T1000 (cell line): ENCODE measurements around the gene MED13.
A peak's percentile ranks its signal among the peaks of the same experiment; 100 is the strongest.
"Not testable (repeated sequence)": the region's sequence is repeated elsewhere in the genome, so short reads cannot be mapped to it uniquely, and the experiment has no call there.

Source experiments
- DNase-seq: peaks from one replicate; lab custom pipeline; 2025; ENCODE audit warnings: mixed read lengths; lab: John Stamatoyannopoulos, UW

Gene MED13

DNA sequence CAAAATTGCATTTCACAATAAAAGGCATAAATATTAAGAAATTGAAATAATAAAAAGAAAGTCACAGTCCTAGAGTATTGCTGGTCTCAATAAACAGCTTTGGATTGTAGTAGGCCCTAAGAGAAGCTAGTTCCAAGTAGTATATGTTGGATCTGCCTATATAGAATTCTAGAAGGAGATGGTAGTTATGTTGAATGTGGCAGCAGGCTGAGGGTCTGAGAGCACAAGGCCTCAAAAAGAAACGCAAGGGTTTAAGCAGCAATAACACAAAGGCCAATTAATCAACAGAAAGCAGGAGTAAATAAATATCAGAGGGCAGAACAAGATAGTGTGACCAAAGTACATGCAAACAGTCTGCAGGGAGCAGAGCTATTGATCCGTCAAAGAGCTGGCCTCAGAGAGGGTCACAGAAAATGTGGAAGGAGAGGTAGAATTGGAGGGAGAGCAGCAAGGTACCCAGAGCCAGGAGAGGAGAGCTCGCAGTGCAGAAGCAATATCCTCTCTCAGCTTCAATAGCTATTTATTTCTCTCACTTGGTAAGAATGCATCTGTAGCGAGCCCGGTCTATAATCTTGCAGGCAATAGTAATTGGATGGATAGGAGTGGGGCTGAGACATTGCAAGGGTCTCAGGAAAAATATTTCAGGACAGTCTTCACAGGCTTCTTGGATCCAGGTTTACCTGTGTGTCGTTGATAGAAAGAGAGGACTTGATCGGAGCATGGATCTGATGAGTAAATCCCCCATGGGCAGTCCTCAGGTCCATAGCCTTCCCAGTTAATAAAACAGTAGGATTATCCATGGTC lies 25.1 kb upstream of the MED13 start:
- DNase-seq = no peak

DNA sequence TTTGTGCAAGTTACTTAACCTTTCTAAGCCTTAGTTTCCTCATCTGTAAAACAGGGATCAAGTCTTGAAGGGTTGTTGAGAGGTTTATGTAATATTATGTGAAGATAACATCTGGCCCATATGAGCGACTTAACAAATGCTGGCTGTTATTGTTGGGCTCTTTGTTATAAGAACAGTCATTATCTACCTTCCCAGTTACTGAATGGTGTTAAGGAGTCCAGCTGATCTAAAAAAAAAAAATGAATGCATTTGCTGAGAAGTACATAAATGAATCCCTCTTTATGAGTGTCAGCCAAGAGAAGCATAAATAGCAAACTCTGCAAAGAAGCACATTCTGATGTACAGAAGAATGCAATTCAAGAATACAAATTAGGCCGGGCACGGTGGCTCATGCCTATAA lies 24.3 kb upstream of the MED13 start:
- no peak for DNase-seq

DNA sequence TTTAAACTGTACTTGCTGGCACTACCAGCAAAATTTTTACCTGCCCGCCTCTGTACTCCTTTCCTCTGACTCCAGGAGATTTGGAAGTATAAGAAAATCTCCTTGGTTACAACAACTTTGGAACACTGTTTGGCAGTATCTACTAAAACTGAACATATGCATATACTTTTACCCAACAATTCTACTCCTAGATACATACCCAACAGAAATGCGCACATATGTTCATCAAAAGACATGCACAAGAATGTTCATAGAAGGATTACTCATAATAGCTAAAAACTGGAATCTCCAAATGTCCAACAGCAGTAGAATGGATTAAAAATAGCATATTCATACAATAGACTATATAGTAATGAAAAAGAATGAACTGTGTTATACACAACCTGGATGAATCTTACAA lies 21.7 kb upstream of the MED13 start:
- no peak for DNase-seq

DNA sequence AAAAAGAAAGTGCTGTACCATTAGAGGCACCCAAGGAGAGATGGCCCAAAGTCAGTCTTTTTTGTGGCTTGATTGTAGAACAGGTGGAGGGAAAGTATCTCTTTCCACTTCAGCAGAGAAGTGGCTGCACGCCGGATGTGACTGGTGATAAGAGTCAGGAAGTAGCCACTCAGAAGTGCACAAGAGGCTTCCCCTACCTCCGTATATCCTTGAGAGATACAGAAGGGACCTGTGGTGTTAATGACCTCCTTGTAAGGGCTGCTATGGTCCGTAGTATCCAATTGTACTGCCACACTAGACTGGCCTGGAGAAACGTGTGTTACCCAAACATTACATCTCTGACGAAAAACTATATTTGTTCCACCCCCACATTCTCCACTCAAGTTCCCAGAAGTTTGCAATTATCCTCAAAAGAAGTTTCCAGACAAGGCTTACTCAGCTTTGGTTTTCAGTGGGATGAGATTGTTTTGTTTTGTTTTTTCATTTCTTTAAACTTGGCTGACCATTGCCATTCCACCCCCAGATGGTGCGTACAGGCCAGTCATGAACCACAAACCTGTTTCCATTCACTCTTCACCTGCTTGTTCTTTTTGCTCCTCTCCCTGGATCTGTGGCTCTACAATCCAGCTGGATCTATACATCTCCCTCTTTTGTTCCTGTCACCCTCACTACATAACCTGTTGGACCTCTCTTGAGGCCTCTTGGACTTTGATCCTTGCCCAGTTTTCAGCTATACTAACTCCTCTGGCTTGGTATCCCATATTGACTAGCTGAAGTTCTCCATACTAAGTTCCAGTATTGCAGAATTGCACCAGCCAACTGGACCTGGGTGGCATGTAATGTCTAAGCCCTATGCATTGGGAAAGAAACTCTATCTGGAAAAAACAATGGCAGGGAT lies 20.7 kb upstream of the MED13 start:
- no peak for DNase-seq

DNA sequence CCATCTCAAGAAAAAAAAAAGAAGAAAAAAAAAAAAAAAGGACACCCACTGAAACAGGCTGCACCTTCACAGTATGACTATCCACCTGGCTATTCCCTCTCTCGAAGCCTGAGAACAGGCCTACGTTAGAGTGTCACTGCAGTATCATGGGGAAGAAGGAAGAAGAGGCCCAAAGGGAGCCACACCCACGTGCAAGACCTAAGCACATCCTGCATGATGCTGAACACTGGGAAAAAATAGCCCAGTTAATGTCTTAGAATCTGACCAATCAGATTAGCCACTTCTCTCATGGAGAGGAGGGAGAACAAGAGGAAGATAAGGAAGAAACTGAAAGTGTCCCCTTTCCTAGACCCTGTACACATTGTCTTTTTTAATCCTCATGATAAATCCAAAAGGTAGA lies 19.5 kb upstream of the MED13 start:
- DNase-seq = no peak

DNA sequence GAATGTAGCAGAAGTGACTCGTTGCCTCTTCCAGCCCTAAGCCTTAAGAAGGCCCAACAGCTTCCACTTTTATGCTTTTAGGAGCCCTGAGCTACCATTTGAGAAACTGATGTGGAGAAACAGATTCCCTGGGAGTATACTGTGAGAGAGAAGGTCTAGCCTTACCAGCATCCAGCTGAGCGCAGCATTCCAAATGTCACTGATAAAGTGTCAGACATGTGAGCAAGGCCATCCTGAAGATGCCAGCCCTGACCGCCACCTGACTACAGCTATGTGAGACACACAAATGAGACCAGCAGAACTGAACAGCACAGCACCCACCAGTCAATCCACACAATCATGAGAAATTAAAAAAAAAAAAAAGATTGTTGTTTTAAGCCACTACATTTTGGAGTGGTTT lies 18.6 kb upstream of the MED13 start:
- DNase-seq = no peak

DNA sequence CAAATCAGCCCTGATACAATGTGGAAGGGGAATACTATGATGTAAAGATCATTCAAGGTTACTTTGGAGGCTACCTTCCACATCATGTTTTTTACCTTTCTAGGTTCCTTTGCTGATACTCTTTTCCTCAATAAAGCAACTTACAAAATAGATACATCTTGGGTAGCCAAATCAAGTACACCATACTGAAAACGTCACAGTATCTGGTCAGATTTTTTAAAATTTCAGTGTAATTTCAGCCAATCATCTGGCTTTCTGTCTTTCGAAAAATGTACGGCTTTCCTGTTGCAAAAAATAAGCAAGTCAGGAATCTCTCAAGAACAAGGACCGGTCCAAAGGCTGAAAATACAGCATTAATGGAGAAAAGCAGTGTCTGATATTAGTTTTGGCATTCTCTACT lies 15.6 kb upstream of the MED13 start:
- DNase-seq = no peak

DNA sequence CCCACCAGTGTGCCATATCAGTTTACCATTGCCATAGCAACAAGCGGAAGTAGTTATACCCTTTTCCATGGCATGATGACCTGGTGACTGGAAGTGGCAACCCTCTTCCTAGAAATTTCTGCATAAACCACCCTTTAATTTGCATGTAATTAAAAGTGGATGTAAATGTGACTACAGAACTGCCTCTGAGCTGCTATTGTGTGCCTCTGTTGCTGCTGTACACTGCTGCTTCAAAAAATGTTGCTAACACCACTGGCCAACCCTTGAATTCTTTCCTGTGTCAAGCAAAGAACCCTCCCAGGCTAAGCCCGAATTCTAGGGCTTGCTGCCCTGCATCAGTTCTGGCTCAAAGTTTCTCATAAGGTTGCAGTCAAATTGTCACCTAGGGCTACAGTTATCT lies 12.9 kb upstream of the MED13 start:
- no peak for DNase-seq

DNA sequence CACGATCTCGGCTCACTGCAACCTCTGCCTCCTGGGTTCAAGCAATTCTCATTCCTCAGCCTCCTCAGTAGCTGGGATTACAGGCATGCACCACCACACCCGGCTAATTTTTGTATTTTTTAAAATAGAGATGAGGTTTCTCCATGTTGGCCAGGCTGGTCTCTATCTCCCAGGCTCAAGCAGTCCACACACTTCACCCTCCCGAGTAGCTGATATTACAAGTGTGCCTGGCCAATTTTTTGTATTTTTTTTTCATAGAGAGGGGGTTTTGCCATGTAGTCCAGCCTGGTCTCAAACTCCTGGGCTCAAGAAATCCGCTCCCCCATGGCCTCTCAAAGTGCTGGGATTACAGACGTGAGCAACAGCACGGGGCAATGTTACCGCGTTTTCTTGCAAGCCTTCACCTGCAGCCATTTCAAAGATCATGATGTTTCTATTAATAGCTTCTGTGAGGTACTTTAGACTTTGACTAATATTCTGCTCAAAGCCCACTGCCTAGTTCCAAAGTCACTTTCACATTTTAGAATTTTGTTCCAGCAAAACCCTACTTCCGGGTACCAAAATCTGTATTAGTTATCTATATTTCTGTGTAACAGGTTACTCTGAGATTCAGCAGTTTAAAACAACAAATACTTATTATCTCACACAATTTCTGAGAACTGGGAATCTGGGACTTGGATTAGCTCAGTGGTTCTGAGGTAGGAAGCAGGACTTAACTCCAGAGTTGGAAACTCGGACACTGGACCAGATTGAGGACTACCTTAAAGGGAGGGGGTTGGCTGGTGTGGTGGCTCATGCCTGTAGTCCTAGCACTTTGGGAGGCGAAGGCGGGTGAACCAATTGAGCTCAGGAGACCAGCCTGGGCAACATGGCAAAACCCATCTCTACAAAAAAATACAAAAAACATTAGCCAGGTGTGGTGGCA lies 12.0 kb upstream of the MED13 start:
- no peak for DNase-seq

DNA sequence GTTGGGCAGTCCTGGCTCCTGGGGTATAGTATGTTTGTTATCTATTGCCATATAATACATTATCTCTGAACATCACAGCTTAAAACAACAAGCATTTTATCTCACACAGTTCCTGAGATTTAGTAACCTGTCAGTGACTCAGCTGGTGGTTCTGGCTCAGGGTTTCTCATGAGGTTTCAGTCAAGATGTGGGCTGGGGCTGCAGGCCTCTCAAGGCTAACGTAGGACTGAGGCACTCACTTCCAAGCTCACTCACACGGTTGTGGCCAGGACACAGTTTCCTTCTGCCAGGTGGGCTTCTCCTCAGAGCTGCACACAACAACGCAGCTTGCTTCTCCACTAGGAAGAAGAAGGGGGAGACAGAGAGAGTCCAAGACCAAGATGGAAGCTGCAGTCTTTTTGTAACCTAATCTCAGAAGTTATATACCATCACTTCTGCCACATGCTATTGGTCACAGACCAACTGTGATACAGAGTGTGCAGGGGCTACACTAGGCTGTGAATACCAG lies 10.3 kb upstream of the MED13 start:
- DNase-seq = no peak

DNA sequence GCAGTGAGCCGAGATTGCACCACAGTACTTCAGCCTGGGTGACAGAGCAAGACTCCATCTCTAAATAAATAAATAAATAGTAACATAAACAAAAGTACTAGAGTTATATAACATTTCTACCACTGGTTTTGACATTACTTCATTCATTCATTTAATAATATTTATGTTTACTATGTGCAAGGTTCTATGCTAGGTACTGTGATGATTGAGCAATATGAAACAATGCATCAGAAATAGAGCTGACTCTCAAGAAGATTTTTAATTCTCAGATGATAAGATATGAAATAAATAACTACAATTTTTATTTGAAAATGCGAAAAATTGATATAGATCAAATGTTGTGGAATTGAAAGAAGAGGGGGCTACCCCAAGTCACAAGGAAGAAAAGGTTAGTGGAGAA lies 8.9 kb upstream of the MED13 start:
- DNase-seq = no peak

DNA sequence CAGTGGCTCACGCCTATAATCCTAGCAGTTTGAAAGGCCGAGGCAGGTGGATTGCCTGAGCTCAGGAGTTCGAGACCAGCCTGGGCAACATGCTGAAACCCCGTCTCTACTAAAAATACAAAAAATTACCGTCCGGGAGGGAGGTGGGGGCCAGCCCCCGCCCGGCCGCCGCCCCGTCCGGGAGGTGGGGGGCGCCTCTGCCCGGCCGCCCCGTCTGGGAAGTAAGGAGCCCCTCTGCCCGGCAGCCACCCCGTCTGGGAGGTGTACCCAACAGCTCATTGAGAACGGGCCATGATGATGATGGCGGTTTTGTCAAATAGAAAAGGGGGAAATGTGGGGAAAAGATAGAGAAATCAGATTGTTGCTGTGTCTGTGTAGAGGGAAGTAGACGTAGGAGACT lies 7.8 kb upstream of the MED13 start:
- DNase-seq = not testable (repeated sequence)

DNA sequence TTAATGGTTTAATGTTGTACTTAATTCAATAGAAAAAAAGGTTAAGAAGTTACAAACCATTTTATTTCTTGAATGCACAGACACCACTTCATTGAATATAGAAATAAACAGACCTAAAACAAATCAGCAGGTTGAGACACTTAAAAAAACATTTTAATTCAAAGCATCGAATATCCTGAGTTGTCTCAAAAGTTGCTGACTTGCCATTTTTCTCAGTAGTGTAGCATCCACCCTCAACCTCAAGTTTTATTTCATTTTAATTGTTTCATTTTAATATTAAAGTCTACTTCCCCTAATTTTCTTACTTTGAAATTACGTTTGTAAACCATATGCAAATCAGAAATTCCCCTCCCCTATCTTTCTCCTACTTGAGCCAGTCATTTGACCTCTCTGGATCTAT lies 5.8 kb upstream of the MED13 start:
- DNase-seq = no peak

DNA sequence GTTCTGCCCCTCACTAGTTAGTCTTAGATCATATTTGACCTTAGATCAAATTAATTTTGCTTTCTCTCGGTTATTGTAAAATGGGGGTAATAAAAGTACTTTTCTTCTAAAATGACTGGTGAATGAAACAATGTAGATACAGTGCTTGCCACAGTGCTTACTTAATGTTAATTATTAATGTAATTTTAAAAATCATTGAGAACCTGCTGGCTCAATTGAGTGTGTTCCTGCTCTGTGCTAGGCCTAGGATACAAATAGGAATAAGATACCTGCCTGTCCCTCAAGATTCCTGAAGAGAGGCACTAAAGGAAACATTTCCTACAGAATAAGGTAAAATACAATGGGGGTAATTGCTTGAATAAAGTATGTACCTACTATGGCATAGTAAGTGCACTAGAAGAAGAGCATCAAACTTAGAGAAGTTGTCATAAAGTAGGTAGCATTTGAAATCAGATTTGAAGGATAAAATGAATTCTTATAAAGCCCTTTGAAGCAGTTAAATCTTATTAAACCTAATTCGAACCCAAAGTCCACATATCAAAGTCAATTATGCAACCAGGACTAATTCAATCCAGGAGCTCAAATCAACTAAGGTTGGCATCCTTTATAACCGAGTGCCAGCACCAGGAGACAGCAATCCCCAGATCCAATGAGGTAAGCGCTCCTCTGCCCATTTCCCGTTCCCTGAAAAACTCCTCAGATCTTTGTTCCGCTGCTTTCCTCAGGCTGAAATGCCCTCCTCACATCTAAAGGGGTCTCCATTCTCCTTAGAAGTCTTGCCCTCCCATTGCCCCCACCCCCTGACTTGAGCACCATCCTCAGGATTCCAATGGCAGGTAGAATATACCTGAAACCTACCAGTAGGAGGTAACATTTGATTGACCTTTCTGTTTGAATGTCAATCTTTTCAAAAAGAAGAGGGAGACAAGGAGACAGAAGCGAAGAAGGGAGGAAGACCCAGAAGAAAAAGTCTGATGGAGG lies 2.4 kb upstream of the MED13 start:
- no peak for DNase-seq

DNA sequence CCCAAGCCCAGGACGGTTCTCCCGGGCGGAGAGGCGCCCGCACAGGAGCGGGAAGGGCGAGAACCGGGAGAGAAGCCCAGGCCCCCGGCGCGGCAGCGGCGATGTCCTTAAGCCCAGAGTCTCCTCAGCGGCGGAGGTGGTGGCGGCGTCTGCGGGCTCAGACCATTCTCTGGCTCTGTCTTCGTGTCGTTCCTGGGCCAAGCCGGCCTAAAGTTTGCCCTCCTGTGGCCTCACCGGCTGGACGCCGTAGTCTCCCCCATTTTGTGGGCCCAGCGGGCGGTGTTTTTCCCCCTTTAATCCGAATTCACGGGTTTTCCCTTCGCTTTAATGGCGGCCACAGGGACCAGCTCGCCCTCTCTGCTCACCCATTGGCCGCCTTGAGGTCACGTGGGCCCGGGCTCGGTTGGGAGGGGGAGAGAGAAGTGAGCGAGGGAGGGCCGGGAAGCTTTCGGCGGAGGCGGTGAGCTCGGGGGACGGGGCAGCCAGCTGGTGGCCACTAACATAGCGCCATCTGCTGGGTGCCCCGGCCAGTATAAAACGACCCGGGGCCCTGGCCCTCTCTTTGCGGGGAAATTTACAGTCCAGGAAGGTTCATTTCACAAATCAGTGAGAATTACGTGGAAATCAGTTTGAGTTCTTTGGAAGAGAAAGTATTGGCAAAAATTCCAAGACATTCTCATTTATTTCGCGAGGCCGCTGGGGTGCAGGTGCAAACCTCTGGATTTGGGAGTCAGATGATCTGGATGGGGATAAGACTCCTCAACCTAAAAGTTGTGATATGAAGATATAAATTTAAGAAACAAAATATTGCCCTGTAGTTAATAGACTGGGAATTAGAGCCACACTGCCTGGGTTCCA lies 762 bp upstream of the MED13 start:
- peak; percentile 100 for DNase-seq

DNA sequence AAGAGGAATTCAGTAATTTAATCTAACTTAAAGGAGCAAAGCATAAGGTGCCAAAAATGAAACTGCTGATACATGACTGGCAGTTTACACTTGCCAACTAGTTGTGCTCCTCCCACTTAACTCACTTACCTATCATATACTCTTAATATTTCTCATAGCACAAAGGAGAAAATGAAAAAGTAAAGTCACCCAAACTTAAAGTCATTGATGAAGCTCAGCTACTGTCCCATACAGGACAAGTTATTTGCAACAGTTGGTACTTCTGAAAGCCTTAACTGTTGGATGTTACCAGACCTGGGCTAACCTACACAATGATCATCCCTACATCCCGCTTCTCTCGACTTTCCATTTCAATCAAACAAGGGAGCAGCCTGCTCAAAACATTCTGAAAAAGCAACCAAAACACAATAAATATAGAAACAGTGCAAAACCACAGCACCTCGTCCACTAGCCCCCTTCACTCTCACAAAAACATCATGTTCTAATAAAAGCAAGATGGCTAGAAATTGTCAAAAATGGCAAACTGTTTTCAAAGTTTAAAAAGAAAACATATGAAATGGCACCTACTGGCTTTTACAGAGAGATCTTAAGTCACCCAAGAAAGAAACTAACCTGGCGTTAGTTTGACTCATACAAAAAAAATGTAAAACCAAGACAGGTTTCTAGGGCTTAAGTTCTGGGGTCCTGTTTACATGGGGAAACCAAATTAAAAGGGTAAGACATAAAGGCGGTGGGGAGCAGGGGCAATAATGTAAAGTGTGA lies 868 bp downstream of the MED13 start:
- DNase-seq = no peak

DNA sequence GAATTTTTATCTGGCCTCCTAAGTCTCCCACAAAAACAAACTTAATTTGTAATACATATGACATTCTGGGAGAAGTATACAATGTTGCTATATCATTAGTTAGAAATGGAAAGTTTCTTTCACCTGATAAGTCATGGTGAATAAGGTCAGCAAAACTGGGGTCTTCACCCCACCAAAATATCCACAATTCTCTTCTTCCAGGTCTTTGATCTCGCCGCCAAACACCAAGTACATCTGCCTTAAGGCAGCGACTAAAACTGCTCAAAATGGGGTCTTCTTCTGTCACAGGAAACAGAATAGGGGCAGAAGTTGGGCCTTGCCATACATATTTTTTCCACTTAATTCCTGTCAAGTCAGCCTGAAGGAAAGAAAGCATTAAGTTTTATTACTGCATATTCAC lies 2.1 kb downstream of the MED13 start:
- no peak for DNase-seq

DNA sequence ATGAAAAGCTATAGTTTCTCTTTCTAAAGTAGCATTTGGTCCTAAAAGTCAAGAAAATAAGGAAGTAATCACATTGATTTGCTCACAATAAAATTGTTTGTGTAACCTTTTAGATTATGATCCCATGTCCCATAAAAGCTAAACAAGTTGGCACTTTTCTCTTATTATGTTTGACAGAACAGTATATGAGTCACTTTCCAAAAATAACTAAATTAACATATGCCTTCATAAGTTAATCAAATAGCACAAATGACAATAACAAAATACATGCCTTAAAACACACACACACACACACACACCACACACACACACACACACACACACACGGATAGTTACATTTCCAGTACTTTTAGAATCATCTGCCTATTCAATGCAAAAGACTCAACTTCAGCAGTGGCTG lies 2.8 kb downstream of the MED13 start:
- no peak for DNase-seq

DNA sequence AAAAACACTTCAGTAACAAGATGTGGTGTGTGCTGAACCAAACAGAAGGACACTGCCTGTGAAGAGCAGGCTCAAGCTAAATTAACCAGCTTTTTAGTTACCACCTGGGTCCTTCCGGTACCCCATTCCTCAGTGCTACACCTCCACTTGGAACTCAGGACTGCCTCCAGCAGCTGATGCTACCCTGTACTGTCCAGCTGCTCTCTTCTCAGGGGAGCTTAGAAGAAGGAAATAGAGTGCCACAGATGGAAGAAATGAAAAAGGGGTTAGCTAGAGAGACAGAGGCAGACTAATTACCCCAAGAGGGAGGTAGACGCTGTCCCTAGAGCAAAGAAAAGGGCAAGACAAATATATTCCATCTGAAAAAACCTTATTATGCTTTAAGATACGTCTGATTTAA lies 5.7 kb downstream of the MED13 start:
- no peak for DNase-seq
